K562 (cell line): ENCODE results near the gene VSIG10L2. TPM values are rescaled to one million over a fixed set of nuclear protein-coding genes. Genes with fewer than 3 reads are reported as not detected.

Source experiments
- ATAC-seq: fragments of 200-7000 bp; cut with Tn5 transposase; 3 replicates; pipeline ENCODE4 v1.9.1; 2020; ENCODE audit warnings: moderate library complexity
- BruUV-seq: library from RNA; stranded (reverse); fragments of 400-500 nt; replicated peaks from 2 replicates; lab custom pipeline; 2021; lab: Mats Ljungman, UMichigan
- CTCF ChIA-PET: fragments of 300-600 bp; formaldehyde crosslinking; extraction: SDS; loops from one replicate; lab custom pipeline; 2021; ENCODE audit warnings: low intra/inter-chr PET ratio; lab: Yijun Ruan, JAX
- POLR2A ChIA-PET: fragments of 300-600, 350-650 bp; sonication (Branson Sonifier 250); formaldehyde crosslinking; extraction: SDS; loops from one replicate; lab custom pipeline; 2021; ENCODE audit warnings: antibody characterized with exemption, inconsistent platforms; lab: Yijun Ruan, JAX
- DNase-seq, 4 experiments: peaks; one replicate each; pipeline versions ENCODE4 v3.0.0 to v3.0.0-alpha.2; 2011 to 2018; ENCODE audit warnings: low spot score in 3 of 4, mixed read lengths in 3 of 4; ENCODE audit errors: extremely low read depth in 1 of 4
- FAIRE-seq: peaks from 2 replicates; lab custom pipeline; 2011; peaks lifted over from hg19 to GRCh38; lab: Jason Lieb, UNC
- H2AFZ ChIP-seq: 2 replicates; pipeline ENCODE4 v1.6.0; 2011; ENCODE audit warnings: low read depth, low read length, control low read depth, inconsistent platforms
- H3K27ac ChIP-seq: fragments of 200-600 bp; 3 replicates; pipeline ENCODE4 v1.8.0; 2011; ENCODE audit warnings: low read depth, mild to moderate bottlenecking, control low read depth, inconsistent platforms, low read length, moderate library complexity, mixed read lengths; ENCODE audit errors: extremely low read depth
- H3K27me3 ChIP-seq, 2 experiments: fragments of 300-600 bp in 1 of 2; 2 replicates in 1 of 2; 3 replicates in 1 of 2; pipeline versions ENCODE4 v1.6.0 to v1.8.0; 2011; ENCODE audit warnings: inconsistent platforms in 2 of 2, low read length in 2 of 2, mild to moderate bottlenecking in 1 of 2, mixed read lengths in 1 of 2, moderate library complexity in 1 of 2; ENCODE audit not compliant: control insufficient read depth in 2 of 2, insufficient read depth in 2 of 2
- H3K36me3 ChIP-seq: fragments of 300-600 bp; 3 replicates; pipeline ENCODE4 v1.8.0; 2011; ENCODE audit warnings: mild to moderate bottlenecking, low read length, inconsistent platforms; ENCODE audit not compliant: control insufficient read depth, insufficient read depth
- H3K4me1 ChIP-seq, 2 experiments: fragments of 200-600 bp in 1 of 2; replicated peaks in 1 of 2; 2 replicates in 1 of 2; 3 replicates in 1 of 2; pipeline versions ENCODE4 v1.5.1 to v1.8.0; 2011; ENCODE audit warnings: inconsistent platforms in 2 of 2, low read length in 2 of 2, mild to moderate bottlenecking in 1 of 2, mixed read lengths in 1 of 2, moderate library complexity in 1 of 2; ENCODE audit not compliant: control insufficient read depth in 2 of 2, insufficient read depth in 2 of 2
- H3K4me2 ChIP-seq: 2 replicates; pipeline ENCODE4 v1.6.1; 2011; ENCODE audit warnings: low read length, control low read depth, inconsistent platforms, mixed read lengths; ENCODE audit not compliant: insufficient read depth
- H3K4me3 ChIP-seq: fragments of 200-600 bp; sonication (generic), shearing (Covaris generic); 2 replicates; pipeline ENCODE4 v1.5.1; 2016; ENCODE audit warnings: control low read depth, inconsistent platforms
- H3K79me2 ChIP-seq: fragments of 200-600 bp; 3 replicates; pipeline ENCODE4 v1.8.0; 2011; ENCODE audit warnings: low read length, inconsistent platforms; ENCODE audit not compliant: control insufficient read depth, insufficient read depth
- H3K9ac ChIP-seq, 2 experiments: 2 replicates each; pipeline versions ENCODE4 v1.6.0 to v1.6.1; 2011; ENCODE audit warnings: low read depth in 2 of 2, low read length in 2 of 2, control low read depth in 1 of 2, inconsistent platforms in 1 of 2, mild to moderate bottlenecking in 1 of 2, mixed read lengths in 1 of 2; ENCODE audit not compliant: insufficient read depth in 1 of 2
- H3K9me1 ChIP-seq: one replicate; pipeline ENCODE4 v1.6.0; 2011; ENCODE audit warnings: inconsistent platforms, mild to moderate bottlenecking, low read length, moderate library complexity; ENCODE audit not compliant: control insufficient read depth, insufficient read depth
- H3K9me3 ChIP-seq: replicated peaks from 2 replicates; pipeline ENCODE4 v1.5.1; 2011; ENCODE audit warnings: low read depth, low read length, inconsistent platforms; ENCODE audit not compliant: control insufficient read depth, insufficient read depth
- H4K20me1 ChIP-seq: replicated peaks from 2 replicates; pipeline ENCODE4 v1.6.1; 2011; ENCODE audit warnings: low read length, inconsistent platforms, mixed read lengths; ENCODE audit not compliant: control insufficient read depth, insufficient read depth
- ARID2 ChIP-seq: fragments of 450-650 bp; IDR thresholded peaks from 2 replicates; pipeline ENCODE4 v1.6.1; 2017; ENCODE audit warnings: antibody characterized with exemption, mild to moderate bottlenecking
- ERF ChIP-seq: fragments of 450-650 bp; formaldehyde crosslinking; IDR thresholded peaks from 2 replicates; pipeline ENCODE4 v1.4.0; 2020; ENCODE audit warnings: mild to moderate bottlenecking, mixed read lengths
- HMGXB4 ChIP-seq: sonication (generic); formaldehyde crosslinking; IDR thresholded peaks from 2 replicates; pipeline ENCODE4 v1.8.1; 2023; ENCODE audit warnings: mild to moderate bottlenecking, missing genetic modification reagents
- MITF ChIP-seq: IDR thresholded peaks from 2 replicates; pipeline ENCODE4 v1.6.1; 2014; ENCODE audit warnings: antibody characterized with exemption
- MXI1 ChIP-seq: IDR thresholded peaks from 2 replicates; pipeline ENCODE4 v1.6.1; 2011; ENCODE audit warnings: low read depth, mild to moderate bottlenecking, improper control_type of control experiment, low read length
- NCOA1 ChIP-seq: fragments of 450-650 bp; IDR thresholded peaks from 2 replicates; pipeline ENCODE4 v1.6.1; 2016; ENCODE audit warnings: low read depth
- RAD21 ChIP-seq, 2 experiments: fragments of 250-450 bp in 1 of 2; fragments of 450-650 bp in 1 of 2; sonication (Bioruptor Pico) in 1 of 2; formaldehyde crosslinking in 1 of 2; IDR thresholded peaks in 1 of 2; conservative IDR thresholded peaks in 1 of 2; 2 replicates each; pipeline versions ENCODE4 v1.4.0 to v1.8.0; 2020 to 2022; ENCODE audit warnings: mild to moderate bottlenecking in 2 of 2, moderate library complexity in 1 of 2
- WGBS: fragments of 100-300 bp; shearing (Covaris generic); methylation state at CpG from one replicate; pipeline ENCODE4 v1.1.6; 2016; ENCODE audit warnings: low coverage, mixed read lengths; ENCODE audit not compliant: insufficient coverage; ENCODE audit errors: missing lambda C conversion rate; 5-methylcytosine and 5-hydroxymethylcytosine counted together
- in situ Hi-C: fragments of 300-500 bp; cut with MboI; formaldehyde crosslinking; loops from 4 replicates; pipeline ENCODE4 v1.15.0; 2018; ENCODE audit warnings: inconsistent platforms, mixed read lengths
- intact Hi-C: fragments of 100-400 bp; cut with micrococcal nuclease; formaldehyde crosslinking; loops from 2 replicates; pipeline ENCODE4 v1.14.2; 2022
- polyA plus RNA-seq, 8 experiments: library from polyadenylated mRNA; depleted of rRNA in 4 of 8; stranded (reverse) in 5 of 8; unstranded in 3 of 8; fragments of >200 nt; fragmentation: Nextera tagmentation in 2 of 8; fragmentation: Illumina TruSeq in 1 of 8; extraction: Ambion mirVana in 2 of 8; extraction: Trizol in 1 of 8; gene quantifications; 2 replicates each; pipeline versions ENCODE4 v1.2.1 to v1.2.3, GENCODE V29; 2011 to 2014; ENCODE audit warnings: inconsistent platforms in 1 of 8, missing spikeins in 1 of 8
- total RNA-seq, 7 experiments: library from RNA; depleted of rRNA in 6 of 7; stranded (reverse); fragments of >200 nt in 6 of 7; fragmentation: Illumina TruSeq in 2 of 7; extraction: Trizol in 2 of 7; gene quantifications; 2 replicates each; pipeline versions ENCODE4 v1.2.1 to v1.2.3, GENCODE V29; 2011 to 2021; ENCODE audit warnings: low replicate concordance in 1 of 7
- TF ChIP-seq, protein P1 (sequence below), 2 experiments: fragments of 450-650 bp; formaldehyde crosslinking in 1 of 2; IDR thresholded peaks; 2 replicates each; pipeline versions ENCODE4 v1.4.0 to v1.6.1; 2014 to 2020; ENCODE audit warnings: mild to moderate bottlenecking in 2 of 2, borderline replicate concordance in 1 of 2, low read depth in 1 of 2

VSIG10L2 gene
- total and polyA plus RNA-seq, 9 of the 15 experiments (the other 6 are each of a cell fraction or from before 2014, with no cell fraction given), result not detected

- ATAC-seq (peak; percentile 96), FAIRE-seq (peak; percentile 77), DNase-seq (peak; percentile 70 to 82 (median 72))
- 0% methylated on average over 8 of the region's 8 CpGs for WGBS
- H3K9me3 ChIP-seq, result no peaks in the 10 kb centered on the region
- in situ Hi-C loops, result loop anchor here (5.0 kb wide), 1 partner anchor 274 kb away; no protein-coding TSS in a partner anchor
- POLR2A ChIA-PET, result interaction anchor here (1.0 kb wide), 1 partner anchor 180 kb away, joined by 3 read pairs; no protein-coding TSS in a partner anchor
- H4K20me1 ChIP-seq, result no peaks in the 10 kb centered on the region; the same call in 1 of the 2 replicates
- no peak overlapping the region for H3K4me2 ChIP-seq
- BruUV-seq, result no TSS peak
- no peaks in the 10 kb centered on the region for H3K4me1 ChIP-seq
- no peaks in the 10 kb centered on the region for H3K36me3 ChIP-seq
- H3K9me1 ChIP-seq, result no peaks in the 10 kb centered on the region
- intact Hi-C loops, result loop anchor here (1.0 to 10.0 kb wide), 3 partner anchors 132 to 384 kb away; no protein-coding TSS in a partner anchor
- no peak overlapping the region for H3K27ac ChIP-seq
- H3K9ac ChIP-seq, result no peak overlapping the region
- H2AFZ ChIP-seq, result no peak overlapping the region
- H3K79me2 ChIP-seq, result no peaks in the 10 kb centered on the region
- CTCF ChIA-PET, result interaction anchor here (0.7 to 3.0 kb wide), 2 partner anchors 271 to 275 kb away, joined by 3 to 36 read pairs; no protein-coding TSS in a partner anchor
- no peak overlapping the region for H3K4me3 ChIP-seq
- peaks cover 45 to 68% of the 10 kb centered on the region in 2 experiments for H3K27me3 ChIP-seq
- TF ChIP-seq, protein P1, sequence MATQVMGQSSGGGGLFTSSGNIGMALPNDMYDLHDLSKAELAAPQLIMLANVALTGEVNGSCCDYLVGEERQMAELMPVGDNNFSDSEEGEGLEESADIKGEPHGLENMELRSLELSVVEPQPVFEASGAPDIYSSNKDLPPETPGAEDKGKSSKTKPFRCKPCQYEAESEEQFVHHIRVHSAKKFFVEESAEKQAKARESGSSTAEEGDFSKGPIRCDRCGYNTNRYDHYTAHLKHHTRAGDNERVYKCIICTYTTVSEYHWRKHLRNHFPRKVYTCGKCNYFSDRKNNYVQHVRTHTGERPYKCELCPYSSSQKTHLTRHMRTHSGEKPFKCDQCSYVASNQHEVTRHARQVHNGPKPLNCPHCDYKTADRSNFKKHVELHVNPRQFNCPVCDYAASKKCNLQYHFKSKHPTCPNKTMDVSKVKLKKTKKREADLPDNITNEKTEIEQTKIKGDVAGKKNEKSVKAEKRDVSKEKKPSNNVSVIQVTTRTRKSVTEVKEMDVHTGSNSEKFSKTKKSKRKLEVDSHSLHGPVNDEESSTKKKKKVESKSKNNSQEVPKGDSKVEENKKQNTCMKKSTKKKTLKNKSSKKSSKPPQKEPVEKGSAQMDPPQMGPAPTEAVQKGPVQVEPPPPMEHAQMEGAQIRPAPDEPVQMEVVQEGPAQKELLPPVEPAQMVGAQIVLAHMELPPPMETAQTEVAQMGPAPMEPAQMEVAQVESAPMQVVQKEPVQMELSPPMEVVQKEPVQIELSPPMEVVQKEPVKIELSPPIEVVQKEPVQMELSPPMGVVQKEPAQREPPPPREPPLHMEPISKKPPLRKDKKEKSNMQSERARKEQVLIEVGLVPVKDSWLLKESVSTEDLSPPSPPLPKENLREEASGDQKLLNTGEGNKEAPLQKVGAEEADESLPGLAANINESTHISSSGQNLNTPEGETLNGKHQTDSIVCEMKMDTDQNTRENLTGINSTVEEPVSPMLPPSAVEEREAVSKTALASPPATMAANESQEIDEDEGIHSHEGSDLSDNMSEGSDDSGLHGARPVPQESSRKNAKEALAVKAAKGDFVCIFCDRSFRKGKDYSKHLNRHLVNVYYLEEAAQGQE (IDR thresholded peaks at IDR 0.05; ENCODE audit: borderline replicate concordance), result peak; percentile 73; the same call in 1 of the 2 replicates
- TF ChIP-seq, protein P1 (CRISPR knock-in tag; IDR thresholded peaks at IDR 0.05; ENCODE audit: low read depth), result no peak
- TF ChIP-seq MXI1 (no peak), ERF (CRISPR knock-in tag) (no peak), MITF (no peak), HMGXB4 (CRISPR knock-in tag) (no peak), RAD21 (CRISPR knock-in tag; conservative IDR thresholded peaks at IDR 0.05 in 1 of 2, IDR thresholded peaks at IDR 0.05 in 1 of 2) (peak; percentile 84 to 88), NCOA1 (no peak), ARID2 (0 out of 2 replicates have a peak, but pooled peaks have one; percentile 46)
Measured at GRCh38 chr11:125923012-125923579, 22.7 kb upstream of the VSIG10L2 start.
